Spinal cord (tissue), 10 donors: ENCODE measurements around the gene BCR. TPM values are rescaled to one million over a fixed set of nuclear protein-coding genes. Genes with fewer than 3 reads are reported as not detected.

Source experiments
- DNase-seq, 6 donors: peaks; one replicate each; pipeline versions ENCODE4 v3.0.0 to v3.0.0-alpha.2; 2013 to 2015; ENCODE audit warnings: low spot score in 6 of 6, low read depth in 4 of 6
- H3K27ac ChIP-seq: one replicate; pipeline ENCODE4 v1.5.1; 2013; ENCODE audit warnings: low read depth, low read length, control low read depth
- H3K27me3 ChIP-seq: one replicate; pipeline ENCODE4 v1.6.1; 2013; ENCODE audit warnings: low read length; ENCODE audit not compliant: control insufficient read depth, insufficient read depth
- H3K36me3 ChIP-seq: one replicate; pipeline ENCODE4 v1.6.1; 2013; ENCODE audit warnings: low read length; ENCODE audit not compliant: control insufficient read depth, insufficient read depth
- H3K4me1 ChIP-seq: one replicate; pipeline ENCODE4 v1.6.1; 2013; ENCODE audit warnings: low read length; ENCODE audit not compliant: control insufficient read depth, insufficient read depth
- H3K4me3 ChIP-seq: one replicate; pipeline ENCODE4 v1.5.1; 2013; ENCODE audit warnings: low read depth, low read length, control low read depth
- H3K9me3 ChIP-seq: one replicate; pipeline ENCODE4 v1.6.1; 2013; ENCODE audit warnings: low read length; ENCODE audit not compliant: control insufficient read depth, insufficient read depth
- WGBS: methylation state at CpG from one replicate; pipeline ENCODE4 v1.1.5; 2013; ENCODE audit warnings: missing lambda C conversion rate; ENCODE audit not compliant: insufficient coverage; 5-methylcytosine and 5-hydroxymethylcytosine counted together
- polyA plus RNA-seq, 2 donors: library from polyadenylated mRNA; unstranded; fragments of 120-200 nt; gene quantifications; one replicate each; pipeline ENCODE4 v1.2.1, GENCODE V29; 2013; ENCODE audit not compliant: insufficient read length in 2 of 2
- total RNA-seq, 2 donors: library from RNA; depleted of rRNA in 1 of 2; stranded (reverse); fragments of 120-200 nt in 1 of 2; fragments of >200 nt in 1 of 2; gene quantifications; one replicate each; pipeline versions ENCODE4 v1.2.3 to v1.2.4, GENCODE V29; 2013 to 2014
- donor health status: healthy.

BCR gene
- total and polyA plus RNA-seq, 4 donors: 30.4 to 88.1 (median 69.6) TPM

DNA sequence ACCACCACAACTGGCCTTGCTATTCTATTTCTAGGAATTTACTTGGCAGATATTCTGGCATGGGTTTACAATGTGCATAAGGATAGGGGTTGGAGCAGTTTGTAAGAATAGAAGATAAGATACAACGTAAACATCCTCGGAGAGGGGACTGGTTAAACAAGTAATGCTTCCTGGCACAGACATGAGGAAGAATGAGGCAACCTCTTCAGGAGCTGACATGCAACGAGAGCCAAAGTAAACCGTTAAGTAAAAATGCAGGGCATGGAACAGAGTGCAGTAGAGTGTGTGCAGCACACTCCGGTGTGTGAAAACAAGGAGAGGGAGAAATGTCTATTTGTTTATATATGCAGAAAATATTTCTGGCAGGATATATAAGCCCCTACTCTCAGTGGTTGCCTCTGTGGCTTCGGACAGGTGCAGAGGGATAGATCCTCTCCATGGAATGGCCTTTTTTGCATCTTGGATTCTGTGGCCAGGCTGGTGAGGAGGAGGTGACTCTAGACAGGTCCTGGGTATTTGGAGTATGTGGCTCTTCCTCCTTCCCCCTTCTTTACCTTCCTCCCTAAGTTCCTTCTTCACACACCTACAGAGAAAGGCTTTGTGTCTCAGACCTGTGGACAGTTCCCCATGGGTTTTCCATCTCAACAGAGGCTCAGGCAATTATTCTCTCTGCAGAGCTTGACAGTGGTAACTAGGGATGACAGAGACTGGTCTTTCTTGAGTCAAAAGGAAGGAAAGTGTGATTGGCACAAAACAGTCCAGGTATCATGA lies 32.5 kb upstream of the BCR start:
- H3K4me3 ChIP-seq: no peak overlapping the region
- H3K27me3 ChIP-seq: no peaks in the 10 kb centered on the region
- peaks cover 36% of the 10 kb centered on the region for H3K36me3 ChIP-seq
- 46% methylated on average over 4 of the region's 6 CpGs for WGBS
- DNase-seq: no peak
- H3K27ac ChIP-seq: no peak overlapping the region
- H3K4me1 ChIP-seq: peaks cover 25% of the 10 kb centered on the region
- H3K9me3 ChIP-seq: no peaks in the 10 kb centered on the region

DNA sequence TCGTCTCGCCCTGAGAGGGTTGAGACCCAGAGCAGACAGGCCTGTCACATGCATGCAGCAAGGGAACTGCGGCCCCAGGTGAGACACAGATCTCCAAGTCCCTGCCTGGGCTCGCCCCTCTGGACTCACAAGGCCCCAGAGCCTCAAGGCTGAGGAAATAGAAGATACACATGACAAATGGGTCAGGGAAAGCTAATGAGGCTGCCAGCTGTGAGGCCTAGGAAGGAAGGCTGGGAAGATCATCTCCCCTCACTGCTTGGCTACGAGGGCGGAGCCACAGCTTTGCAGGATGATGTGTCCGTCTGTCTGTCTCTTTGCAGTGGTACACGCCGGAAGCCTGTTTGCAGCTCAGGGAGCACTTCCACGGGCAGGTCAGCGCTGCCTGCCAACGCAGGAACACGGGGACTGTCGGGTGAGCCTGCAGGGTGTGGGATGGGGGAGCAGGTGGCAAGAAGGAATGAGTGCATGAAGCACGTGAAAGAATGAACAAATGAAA lies 30.5 kb upstream of the BCR start:
- no peak overlapping the region for H3K27ac ChIP-seq
- DNase-seq: no peak
- H3K27me3 ChIP-seq: no peaks in the 10 kb centered on the region
- 58% methylated on average over 14 of the region's 15 CpGs for WGBS
- peaks cover 22% of the 10 kb centered on the region for H3K4me1 ChIP-seq
- peaks cover 51% of the 10 kb centered on the region for H3K36me3 ChIP-seq
- no peaks in the 10 kb centered on the region for H3K9me3 ChIP-seq
- no peak overlapping the region for H3K4me3 ChIP-seq

DNA sequence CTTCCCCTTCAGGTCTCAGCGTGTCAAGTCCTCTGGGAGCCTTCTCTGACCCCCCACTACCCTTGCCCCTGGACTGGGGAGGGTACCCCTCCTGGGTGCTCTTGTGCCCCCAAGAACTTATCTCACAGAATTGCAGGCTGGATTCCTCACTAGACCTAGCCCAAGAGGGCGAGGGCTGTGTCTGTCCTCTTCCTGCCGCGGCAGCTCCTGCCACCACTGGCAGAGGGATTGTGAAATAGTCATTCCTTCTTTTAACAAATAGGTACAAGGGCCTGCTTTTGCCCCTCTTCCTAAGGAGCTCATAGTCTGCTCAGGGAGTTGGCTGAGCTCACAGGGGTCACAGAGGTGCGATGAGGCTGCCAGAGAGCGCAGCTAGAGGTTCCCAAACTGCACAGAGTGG lies 29.5 kb upstream of the BCR start:
- Histone ChIP-seq H3K9me3 (no peaks in the 10 kb centered on the region), H3K27ac (no peak overlapping the region), H3K4me1 (peaks cover 12% of the 10 kb centered on the region), H3K4me3 (no peak overlapping the region), H3K36me3 (peaks cover 58% of the 10 kb centered on the region), H3K27me3 (no peaks in the 10 kb centered on the region)
- no peak for DNase-seq
- 97% methylated on average over 4 of the region's 6 CpGs for WGBS

DNA sequence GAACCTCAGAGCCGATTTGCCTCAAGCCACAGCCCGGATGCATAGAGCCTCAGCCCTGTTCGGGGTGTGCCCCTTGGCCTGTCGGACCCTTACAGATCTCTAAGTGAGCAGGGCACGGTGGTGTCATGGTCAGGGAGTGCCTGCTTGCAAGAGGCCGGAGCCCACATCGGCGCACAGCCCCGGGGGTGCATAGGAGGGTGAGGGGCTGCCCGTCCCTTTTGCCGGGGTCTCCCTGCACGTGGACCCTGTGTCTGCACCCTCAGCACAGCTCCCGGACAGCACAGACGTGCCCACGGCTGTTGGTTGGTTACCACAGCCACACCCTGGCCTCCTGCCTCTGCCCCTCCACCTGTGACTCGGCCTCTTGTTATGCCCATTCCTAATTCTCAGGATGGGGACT lies 28.5 kb upstream of the BCR start:
- 94% methylated on average over 12 of the region's 16 CpGs for WGBS
- no peak for DNase-seq
- H3K27ac ChIP-seq: no peak overlapping the region
- no peak overlapping the region for H3K4me3 ChIP-seq
- H3K36me3 ChIP-seq: peaks cover 69% of the 10 kb centered on the region
- H3K27me3 ChIP-seq: no peaks in the 10 kb centered on the region
- H3K4me1 ChIP-seq: peaks cover 1% of the 10 kb centered on the region
- H3K9me3 ChIP-seq: no peaks in the 10 kb centered on the region

DNA sequence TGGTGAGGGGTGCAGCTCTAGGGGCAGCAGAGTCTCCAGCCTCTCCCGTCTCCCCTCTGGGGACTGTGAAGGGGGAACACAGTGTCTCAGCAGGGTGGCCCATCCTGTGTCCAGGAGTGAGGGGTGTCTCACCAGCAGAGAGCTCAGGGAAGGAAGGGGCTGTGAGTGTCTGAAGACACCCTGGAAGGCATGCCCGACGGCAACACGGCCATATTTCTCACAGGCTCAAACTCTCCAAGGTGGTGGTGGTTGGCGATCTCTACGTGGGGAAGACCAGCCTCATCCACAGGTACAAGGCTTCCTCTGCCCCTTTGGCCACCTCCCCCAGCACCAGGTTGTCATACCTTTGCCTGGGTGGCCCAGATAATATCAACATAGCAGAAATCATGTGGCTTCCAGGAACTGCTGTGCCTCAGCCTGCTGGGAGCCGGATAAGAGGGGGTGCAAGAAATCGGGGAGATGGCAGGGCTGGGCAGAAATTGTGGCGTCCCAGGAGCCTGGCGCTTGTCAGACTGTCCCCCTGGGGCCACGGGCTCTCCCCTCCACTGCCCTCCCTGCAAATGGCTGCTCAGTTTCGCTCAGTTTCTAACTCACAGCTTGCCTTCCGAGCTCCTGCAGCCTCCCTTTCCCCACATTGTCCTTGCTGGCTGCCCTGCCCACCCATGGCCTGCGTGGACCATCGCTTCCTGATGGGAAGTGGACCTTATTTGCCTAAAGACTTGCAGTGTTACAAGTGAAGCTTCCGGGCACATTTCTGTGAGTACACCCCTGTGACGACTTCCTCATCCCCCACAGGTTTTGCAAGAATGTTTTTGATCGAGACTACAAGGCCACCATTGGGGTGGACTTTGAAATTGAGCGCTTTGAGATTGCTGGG lies 27.8 kb upstream of the BCR start:
- H3K36me3 ChIP-seq: peaks cover 72% of the 10 kb centered on the region
- no peaks in the 10 kb centered on the region for H3K27me3 ChIP-seq
- 87% methylated on average over 15 of the region's 19 CpGs for WGBS
- no peak overlapping the region for H3K27ac ChIP-seq
- H3K9me3 ChIP-seq: no peaks in the 10 kb centered on the region
- no peaks in the 10 kb centered on the region for H3K4me1 ChIP-seq
- no peak overlapping the region for H3K4me3 ChIP-seq
- no peak for DNase-seq

DNA sequence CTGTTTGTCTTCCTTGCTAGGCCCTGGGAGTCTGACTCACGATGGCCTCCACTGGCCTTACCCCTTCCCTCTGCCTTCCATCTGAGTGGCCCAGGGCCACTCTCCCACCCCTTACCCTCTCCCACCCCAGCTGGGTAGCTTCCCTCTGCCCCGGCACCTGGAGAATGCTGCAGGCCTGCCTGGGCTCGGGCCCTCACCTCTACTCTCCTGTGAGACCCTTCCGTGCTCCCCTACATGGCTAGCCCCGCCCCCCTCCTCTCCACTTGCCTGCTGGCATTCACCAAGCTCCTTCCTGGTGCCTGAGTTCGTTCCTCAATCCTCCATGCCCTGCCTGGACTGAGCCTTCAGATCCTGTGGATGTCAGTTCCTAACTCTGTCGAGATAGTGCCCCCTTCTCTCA lies 26.3 kb upstream of the BCR start:
- Histone ChIP-seq H3K36me3 (peaks cover 85% of the 10 kb centered on the region), H3K4me1 (no peaks in the 10 kb centered on the region), H3K27me3 (no peaks in the 10 kb centered on the region), H3K9me3 (no peaks in the 10 kb centered on the region), H3K27ac (no peak overlapping the region), H3K4me3 (no peak overlapping the region)
- WGBS: 74% methylated on average over 6 of the region's 7 CpGs
- no peak for DNase-seq

DNA sequence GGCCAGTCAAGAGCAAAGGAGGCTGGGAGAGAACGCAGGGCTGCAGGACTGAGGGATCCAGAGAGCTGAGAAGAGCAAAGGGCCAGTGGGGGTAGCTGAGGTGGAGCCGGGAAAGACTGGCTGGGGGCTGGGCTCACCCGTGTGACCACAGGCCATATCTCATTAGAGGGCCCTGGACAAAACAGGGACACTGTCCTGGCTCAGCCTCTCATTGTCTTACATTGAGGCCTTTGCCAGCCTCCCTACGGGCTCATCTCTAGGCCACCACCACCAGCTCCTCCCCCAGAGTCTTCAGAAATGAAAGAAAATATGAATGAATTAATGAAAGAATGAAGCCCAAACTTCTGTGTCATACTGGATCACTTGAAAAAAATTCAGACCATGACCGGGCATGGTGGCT lies 25.8 kb upstream of the BCR start:
- no peaks in the 10 kb centered on the region for H3K27me3 ChIP-seq
- no peak overlapping the region for H3K4me3 ChIP-seq
- H3K9me3 ChIP-seq: no peaks in the 10 kb centered on the region
- no peak overlapping the region for H3K27ac ChIP-seq
- peaks cover 88% of the 10 kb centered on the region for H3K36me3 ChIP-seq
- no peaks in the 10 kb centered on the region for H3K4me1 ChIP-seq
- 100% methylated on average over 3 of the region's 5 CpGs for WGBS
- DNase-seq: no peak

DNA sequence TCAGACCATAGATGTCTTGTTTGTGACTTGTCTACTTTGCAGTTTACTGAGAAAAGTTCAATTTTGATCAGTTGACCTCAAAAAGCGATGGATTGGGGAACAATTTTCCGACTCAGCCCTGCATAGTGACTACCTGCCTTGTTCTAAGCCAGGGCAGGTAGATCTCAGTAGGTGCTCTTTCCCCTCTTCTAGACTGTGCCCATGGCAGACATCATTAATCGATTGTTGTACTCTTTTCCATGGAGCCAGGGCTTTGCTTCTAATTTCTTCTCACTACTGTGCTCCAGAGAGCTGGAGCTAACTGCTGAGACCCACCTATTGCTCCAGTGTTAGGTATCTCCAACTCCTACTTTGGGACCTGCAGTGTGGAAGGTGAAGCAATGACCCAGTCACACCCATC lies 25.2 kb upstream of the BCR start:
- 100% methylated on average over 2 of the region's 3 CpGs for WGBS
- no peaks in the 10 kb centered on the region for H3K4me1 ChIP-seq
- H3K36me3 ChIP-seq: peaks cover 82% of the 10 kb centered on the region
- no peak overlapping the region for H3K4me3 ChIP-seq
- H3K9me3 ChIP-seq: no peaks in the 10 kb centered on the region
- no peaks in the 10 kb centered on the region for H3K27me3 ChIP-seq
- DNase-seq: no peak
- no peak overlapping the region for H3K27ac ChIP-seq

DNA sequence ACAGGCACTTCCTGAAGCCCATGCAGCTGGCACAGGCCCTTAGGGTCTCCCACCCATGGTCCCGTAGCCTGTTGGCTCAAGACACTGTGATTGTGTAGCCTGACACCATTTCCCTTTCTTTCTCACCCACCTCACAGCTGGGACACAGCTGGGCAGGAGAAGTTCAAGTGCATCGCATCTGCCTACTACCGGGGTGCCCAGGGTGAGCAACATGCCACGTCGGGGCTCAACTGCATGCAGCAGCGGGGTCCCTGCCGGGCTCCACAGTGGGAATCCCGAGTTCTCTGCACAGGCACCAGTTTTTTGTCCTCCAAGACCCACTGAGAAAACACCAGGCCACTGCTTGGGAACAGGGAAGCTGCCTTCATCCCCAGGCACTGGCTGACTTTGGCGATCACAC lies 24.5 kb upstream of the BCR start:
- Histone ChIP-seq H3K4me1 (no peaks in the 10 kb centered on the region), H3K36me3 (peaks cover 84% of the 10 kb centered on the region), H3K4me3 (no peak overlapping the region), H3K27me3 (no peaks in the 10 kb centered on the region), H3K27ac (no peak overlapping the region), H3K9me3 (no peaks in the 10 kb centered on the region)
- DNase-seq: no peak
- WGBS: 87% methylated on average over 8 of the region's 9 CpGs
